Mesenchymal stem cell (in vitro differentiated cells and primary cell): ENCODE measurements around the gene DCDC2B.

Experiments used
- DNase-seq: peaks from one replicate; pipeline ENCODE4 v3.0.0-alpha.2; 2013
- H2AFZ ChIP-seq: one replicate; pipeline ENCODE4 v1.6.1; 2013; ENCODE audit warnings: low read depth, mild to moderate bottlenecking, control low read depth, inconsistent platforms, low read length, moderate library complexity
- H2AK5ac ChIP-seq: 2 replicates; pipeline ENCODE4 v1.6.1; 2013; ENCODE audit warnings: low read length, moderate library complexity, mild to moderate bottlenecking, inconsistent platforms; ENCODE audit not compliant: severe bottlenecking
- H2BK120ac ChIP-seq: one replicate; pipeline ENCODE4 v1.6.1; 2013; ENCODE audit warnings: low read depth, mild to moderate bottlenecking, inconsistent platforms, low read length, moderate library complexity
- H2BK12ac ChIP-seq, 2 experiments: one replicate each; pipeline ENCODE4 v1.6.1; 2013; ENCODE audit warnings: inconsistent platforms in 2 of 2, low read length in 2 of 2, mild to moderate bottlenecking in 2 of 2, moderate library complexity in 2 of 2, control low read depth in 1 of 2
- H2BK15ac ChIP-seq: one replicate; pipeline ENCODE4 v1.6.1; 2013; ENCODE audit warnings: mild to moderate bottlenecking, low read depth, inconsistent platforms; ENCODE audit not compliant: poor library complexity, severe bottlenecking
- H2BK5ac ChIP-seq: 2 replicates; pipeline ENCODE4 v1.6.1; 2013; ENCODE audit warnings: low read depth, mild to moderate bottlenecking, low read length, control low read depth, inconsistent platforms; ENCODE audit not compliant: poor library complexity, severe bottlenecking
- H3K14ac ChIP-seq, 2 experiments: one replicate each; pipeline ENCODE4 v1.6.1; 2013; ENCODE audit warnings: inconsistent platforms in 2 of 2, low read length in 2 of 2, control low read depth in 1 of 2, mild to moderate bottlenecking in 1 of 2, moderate library complexity in 1 of 2
- H3K18ac ChIP-seq, 2 experiments: one replicate each; pipeline ENCODE4 v1.6.1; 2013; ENCODE audit warnings: inconsistent platforms in 2 of 2, low read length in 2 of 2, control low read depth in 1 of 2, low read depth in 1 of 2, mild to moderate bottlenecking in 1 of 2
- H3K23ac ChIP-seq, 2 experiments: one replicate each; pipeline ENCODE4 v1.6.1; 2013; ENCODE audit warnings: inconsistent platforms in 2 of 2, low read length in 2 of 2, mild to moderate bottlenecking in 2 of 2, moderate library complexity in 2 of 2, control low read depth in 1 of 2
- H3K27ac ChIP-seq: 2 replicates; pipeline ENCODE4 v1.5.1; 2013; ENCODE audit warnings: mild to moderate bottlenecking, moderate library complexity, low read length, control low read depth, inconsistent platforms; ENCODE audit not compliant: poor library complexity, severe bottlenecking
- H3K27me3 ChIP-seq, 2 experiments: 2 replicates each; pipeline versions ENCODE4 v1.6.1 to v1.7.0; 2013; ENCODE audit warnings: low read length in 2 of 2, mild to moderate bottlenecking in 2 of 2, moderate library complexity in 2 of 2, control low read depth in 1 of 2, inconsistent platforms in 1 of 2; ENCODE audit not compliant: control insufficient read depth in 1 of 2, insufficient read depth in 1 of 2
- H3K36me3 ChIP-seq, 2 experiments: 2 replicates each; pipeline versions ENCODE4 v1.6.1 to v1.7.0; 2013; ENCODE audit warnings: low read length in 2 of 2, control low read depth in 1 of 2, inconsistent platforms in 1 of 2, low read depth in 1 of 2, mild to moderate bottlenecking in 1 of 2; ENCODE audit not compliant: insufficient read depth in 2 of 2, control insufficient read depth in 1 of 2
- H3K4ac ChIP-seq, 2 experiments: one replicate each; pipeline ENCODE4 v1.6.1; 2013; ENCODE audit warnings: inconsistent platforms in 2 of 2, low read length in 2 of 2, mild to moderate bottlenecking in 2 of 2, moderate library complexity in 2 of 2, control low read depth in 1 of 2, low read depth in 1 of 2
- H3K4me1 ChIP-seq: 2 replicates; pipeline ENCODE4 v1.6.1; 2013; ENCODE audit warnings: low read depth, low read length, control low read depth; ENCODE audit not compliant: control insufficient read depth, insufficient read depth
- H3K4me2 ChIP-seq: 2 replicates; pipeline ENCODE4 v1.6.1; 2013; ENCODE audit warnings: low read length, mild to moderate bottlenecking, inconsistent platforms; ENCODE audit not compliant: poor library complexity, severe bottlenecking
- H3K4me3 ChIP-seq, 2 experiments: 2 replicates each; pipeline versions ENCODE4 v1.5.1 to v1.7.0; 2013; ENCODE audit warnings: low read length in 2 of 2, mild to moderate bottlenecking in 2 of 2, control low read depth in 1 of 2, low read depth in 1 of 2; ENCODE audit not compliant: insufficient read depth in 1 of 2
- H3K79me1 ChIP-seq: replicated peaks from 2 replicates; pipeline ENCODE4 v1.6.1; 2013; ENCODE audit warnings: mild to moderate bottlenecking, control low read depth, low read length, inconsistent platforms; ENCODE audit not compliant: poor library complexity, severe bottlenecking
- H3K9ac ChIP-seq: 2 replicates; pipeline ENCODE4 v1.7.0; 2013; ENCODE audit warnings: mild to moderate bottlenecking, low read length, moderate library complexity
- H3K9me3 ChIP-seq: 2 replicates; pipeline ENCODE4 v1.7.0; 2013; ENCODE audit warnings: mild to moderate bottlenecking, low read length; ENCODE audit not compliant: control insufficient read depth
- H4K8ac ChIP-seq: one replicate; pipeline ENCODE4 v1.6.1; 2013; ENCODE audit warnings: inconsistent platforms, mild to moderate bottlenecking, low read length, moderate library complexity
- H4K91ac ChIP-seq: one replicate; pipeline ENCODE4 v1.6.1; 2013; ENCODE audit warnings: mild to moderate bottlenecking, low read length, inconsistent platforms
- WGBS: methylation state at CpG from one replicate; pipeline ENCODE4 v1.1.7; 2013; ENCODE audit warnings: mixed read lengths; 5-methylcytosine and 5-hydroxymethylcytosine counted together

Gene DCDC2B

DNA sequence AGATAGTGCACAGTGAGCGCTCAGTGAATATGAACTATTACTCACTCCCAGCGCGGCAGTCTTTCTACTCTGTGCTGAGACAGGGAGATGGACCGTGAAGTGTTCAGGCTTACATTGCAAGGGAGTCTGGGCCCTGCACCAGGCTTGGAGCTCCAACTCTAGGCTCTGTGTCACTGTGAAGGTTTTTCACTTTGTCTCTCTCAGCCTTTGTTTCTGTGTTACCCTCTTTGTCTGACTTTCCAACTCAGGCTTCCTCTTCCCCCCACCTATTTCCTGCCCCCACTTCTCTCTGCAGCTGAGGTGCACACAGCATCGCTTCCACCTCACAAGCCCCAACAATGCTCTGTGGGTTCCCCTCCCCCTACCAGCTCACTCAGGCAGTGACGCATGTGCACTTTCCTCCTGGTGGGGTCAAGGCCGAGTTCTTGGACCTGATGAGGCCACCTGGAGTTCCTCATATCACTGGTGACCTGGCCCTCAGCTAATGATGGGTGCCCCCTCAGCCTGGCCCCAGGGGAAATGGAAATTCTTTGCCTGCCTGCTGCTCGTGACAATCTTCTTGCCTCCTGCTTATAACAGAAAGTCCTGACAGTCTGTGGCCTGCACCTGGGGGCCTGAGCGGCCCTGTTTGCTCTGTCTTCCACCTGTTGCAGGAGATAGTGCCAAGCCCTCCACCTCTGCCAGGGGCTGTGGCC, 41.1 kb downstream of the DCDC2B start:
- H2AK5ac ChIP-seq = no peak overlapping the region
- H2BK5ac ChIP-seq = no peak overlapping the region
- H3K14ac ChIP-seq = no peak overlapping the region
- no peak overlapping the region for H2BK12ac ChIP-seq
- H3K36me3 ChIP-seq = no peaks in the 10 kb centered on the region
- no peak overlapping the region for H2AFZ ChIP-seq
- H3K23ac ChIP-seq = no peak overlapping the region
- peaks cover 22% of the 10 kb centered on the region for H3K4me1 ChIP-seq
- no peak overlapping the region for H2BK120ac ChIP-seq
- no peaks in the 10 kb centered on the region for H3K79me1 ChIP-seq
- H3K18ac ChIP-seq = no peak overlapping the region
- no peak for DNase-seq
- H3K4me2 ChIP-seq = no peak overlapping the region
- H2BK15ac ChIP-seq = no peak overlapping the region
- H4K91ac ChIP-seq = peak overlapping the region; percentile 4
- H3K4me3 ChIP-seq = no peak overlapping the region
- H3K27ac ChIP-seq = peak overlapping the region; percentile 25
- no peak overlapping the region for H4K8ac ChIP-seq
- peaks cover 0 to 5% of the 10 kb centered on the region in 2 experiments for H3K27me3 ChIP-seq
- no peak overlapping the region for H3K4ac ChIP-seq
- WGBS = 66% methylated on average over 9 of the region's 9 CpGs
- no peaks in the 10 kb centered on the region for H3K9me3 ChIP-seq
- H3K9ac ChIP-seq = no peak overlapping the region

DNA sequence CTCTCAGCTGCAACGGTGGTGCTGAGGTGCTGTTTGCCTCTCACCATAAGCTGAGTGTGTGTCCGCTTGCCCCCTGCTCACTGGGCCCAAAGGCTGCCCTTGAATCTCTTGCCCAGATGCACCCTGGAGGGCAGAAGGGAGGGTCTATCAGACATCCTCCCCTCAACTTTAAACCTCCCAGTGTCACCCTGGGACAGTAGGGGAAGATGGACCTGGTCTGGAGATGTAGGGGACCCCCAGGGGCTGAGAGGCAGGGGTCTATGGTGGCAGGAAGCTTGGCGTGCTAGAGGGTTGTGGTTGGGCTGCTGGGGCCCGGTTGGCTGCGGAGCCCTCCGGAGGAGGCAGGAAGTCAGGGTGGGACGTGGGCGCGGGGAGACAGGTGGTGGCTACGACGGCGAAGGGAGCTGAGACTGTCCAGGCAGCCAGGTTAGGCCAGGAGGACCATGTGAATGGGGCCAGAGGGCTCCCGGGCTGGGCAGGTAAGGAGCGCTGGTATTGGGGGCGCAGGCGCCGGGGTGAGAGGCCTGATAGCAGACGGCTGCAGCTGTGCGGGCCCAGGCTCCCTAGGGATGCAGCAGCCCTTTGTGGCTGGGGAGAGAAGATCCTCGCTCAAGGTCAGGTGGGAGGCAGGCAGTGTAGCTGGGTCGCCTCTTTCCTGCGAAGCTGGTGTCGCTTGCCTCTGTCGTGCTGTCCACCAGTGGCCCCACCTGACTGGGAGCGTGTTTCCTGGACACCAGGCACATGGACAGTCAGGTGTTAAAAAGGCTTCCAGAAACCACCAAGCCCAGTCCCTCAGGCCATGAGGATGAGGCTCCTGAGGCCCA, 42.2 kb downstream of the DCDC2B start, which contains the start of gene LCK:
TSS of gene LCK (plus strand) at position 373 of the 824 bp plus-strand sequence. CDS start 23,065 bp downstream, outside the sequence.
- Histone ChIP-seq H3K4me1 (peaks cover 22% of the 10 kb centered on the region), H2BK12ac (no peak within 1 kb of the TSS), H3K79me1 (no peaks in the 10 kb centered on the region), H3K36me3 (no peaks in the 10 kb centered on the region), H4K91ac (no peak within 1 kb of the TSS), H3K18ac (no peak within 1 kb of the TSS), H4K8ac (no peak within 1 kb of the TSS), H3K9ac (no peak within 1 kb of the TSS), H3K4me2 (no peak within 1 kb of the TSS), H2AFZ (no peak within 1 kb of the TSS), H3K4ac (no peak within 1 kb of the TSS), H3K27me3 (peaks cover 0 to 5% of the 10 kb centered on the region in 2 experiments), H2BK15ac (no peak within 1 kb of the TSS), H2AK5ac (peak within 1 kb of the TSS; percentile 40), H3K14ac (no peak within 1 kb of the TSS), H3K9me3 (no peaks in the 10 kb centered on the region), H2BK5ac (no peak within 1 kb of the TSS), H3K27ac (peak within 1 kb of the TSS; percentile 25), H2BK120ac (no peak within 1 kb of the TSS), H3K4me3 (no peak within 1 kb of the TSS), H3K23ac (no peak within 1 kb of the TSS)
- WGBS = 90% methylated on average over 24 of the region's 25 CpGs
- DNase-seq = no peak

DNA sequence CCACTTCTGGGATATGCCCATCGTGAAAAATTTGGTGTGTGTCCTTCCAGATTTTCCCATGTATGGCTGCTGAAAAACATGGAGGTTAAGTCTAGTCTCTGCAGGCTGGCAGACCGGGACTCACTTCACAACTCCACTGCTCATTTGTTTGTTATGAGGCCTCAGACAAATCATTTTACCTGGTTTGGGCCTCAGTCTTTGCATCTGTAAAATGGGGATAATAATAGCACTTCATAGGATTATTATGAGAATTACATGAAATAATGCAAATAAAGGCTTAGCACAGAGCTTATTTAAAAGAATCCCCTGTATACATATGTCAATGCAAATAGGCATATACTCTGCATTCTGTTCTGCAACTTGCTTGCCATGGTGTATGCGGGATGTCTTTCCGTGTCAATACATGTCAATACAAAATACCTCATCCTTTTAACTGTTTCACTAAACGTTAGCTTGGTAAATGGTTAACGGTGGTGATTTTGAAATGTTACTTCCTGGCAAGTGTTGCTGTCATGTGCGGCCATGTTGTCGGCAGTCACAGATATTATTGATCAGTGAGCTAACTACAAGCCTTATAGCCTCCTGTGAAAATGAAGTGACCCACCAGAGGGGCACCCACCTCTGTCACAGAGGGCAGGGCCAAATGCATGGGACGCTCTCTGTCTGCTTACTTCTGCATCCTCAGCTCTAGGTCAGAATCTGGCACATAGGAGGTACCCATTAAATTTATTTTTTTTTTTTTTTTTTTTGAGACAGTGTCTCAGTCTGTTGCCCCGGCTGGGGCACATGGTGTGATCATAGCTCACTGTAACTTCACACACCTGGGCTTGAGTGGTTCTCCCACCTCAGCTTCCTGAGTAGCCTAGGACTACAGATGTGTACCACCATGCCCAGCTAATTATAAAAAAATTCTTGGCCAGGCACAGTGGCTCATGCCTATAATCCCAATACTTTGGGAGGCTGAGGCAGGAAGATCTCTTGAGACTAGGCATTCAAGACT, 46.5 kb downstream of the DCDC2B start:
- 95% methylated on average over 8 of the region's 10 CpGs for WGBS

More for the DNA sequence above, 46.5 kb downstream of the DCDC2B start:
- H3K9me3 ChIP-seq = no peaks in the 10 kb centered on the region
- no peak overlapping the region for H3K4me2 ChIP-seq
- H3K4me1 ChIP-seq = peaks cover 9% of the 10 kb centered on the region
- H3K14ac ChIP-seq = no peak overlapping the region
- no peaks in the 10 kb centered on the region for H3K79me1 ChIP-seq
- no peak overlapping the region for H3K23ac ChIP-seq
- no peak overlapping the region for H2AFZ ChIP-seq
- no peak overlapping the region for H4K8ac ChIP-seq
- H3K36me3 ChIP-seq = no peaks in the 10 kb centered on the region
- H2BK120ac ChIP-seq = no peak overlapping the region
- peaks cover 0 to 5% of the 10 kb centered on the region in 2 experiments for H3K27me3 ChIP-seq
- no peak overlapping the region for H3K27ac ChIP-seq
- no peak overlapping the region for H2AK5ac ChIP-seq
- no peak overlapping the region for H3K4ac ChIP-seq
- H3K18ac ChIP-seq = no peak overlapping the region
- no peak overlapping the region for H3K4me3 ChIP-seq
- H4K91ac ChIP-seq = no peak overlapping the region
- no peak overlapping the region for H2BK5ac ChIP-seq
- no peak for DNase-seq
- H2BK15ac ChIP-seq = no peak overlapping the region
- no peak overlapping the region for H2BK12ac ChIP-seq
- no peak overlapping the region for H3K9ac ChIP-seq
